AG08396 (cell line): ENCODE results near the gene CYP4V2.
A peak's percentile ranks its signal among the peaks of the same experiment; 100 is the strongest.
"Not testable (repeated sequence)": the region's sequence is repeated elsewhere in the genome, so short reads cannot be mapped to it uniquely, and the experiment has no call there.

ENCODE experiments used
- DNase-seq: peaks from one replicate; pipeline ENCODE4 v3.0.0; 2012; ENCODE audit warnings: low spot score, mixed read lengths

Gene CYP4V2

GRCh38 chr4:186234367-186234766, 43.0 kb downstream of the CYP4V2 start:
- no peak for DNase-seq

GRCh38 chr4:186236126-186236525, 44.8 kb downstream of the CYP4V2 start:
- no peak for DNase-seq

GRCh38 chr4:186240452-186240847, 49.1 kb downstream of the CYP4V2 start:
- DNase-seq: no peak

- DNase-seq: no peak
These were observed 49.6 kb downstream of the CYP4V2 start for GRCh38 chr4:186240848-186241491.

- no peak for DNase-seq
These were observed 50.2 kb downstream of the CYP4V2 start for GRCh38 chr4:186241616-186242015.

- not testable (repeated sequence) for DNase-seq
These were observed 50.7 kb downstream of the CYP4V2 start for GRCh38 chr4:186242031-186242430.

GRCh38 chr4:186243331-186243730, 52.0 kb downstream of the CYP4V2 start:
- no peak for DNase-seq

GRCh38 chr4:186244835-186245234, 53.5 kb downstream of the CYP4V2 start:
- no peak for DNase-seq

- not testable (repeated sequence) for DNase-seq
These were observed 55.8 kb downstream of the CYP4V2 start for GRCh38 chr4:186247062-186247752.

- no peak for DNase-seq
These were observed 57.3 kb downstream of the CYP4V2 start for GRCh38 chr4:186248643-186249042.

- DNase-seq: peak; percentile 64
These were observed 58.7 kb downstream of the CYP4V2 start for GRCh38 chr4:186249785-186250754.

- no peak for DNase-seq
These were observed 59.4 kb downstream of the CYP4V2 start for GRCh38 chr4:186250760-186251159.

GRCh38 chr4:186255122-186255521, 63.8 kb downstream of the CYP4V2 start:
- no peak for DNase-seq

- no peak for DNase-seq
These were observed 66.9 kb downstream of the CYP4V2 start for GRCh38 chr4:186258216-186258811.

GRCh38 chr4:186260117-186260503, 68.7 kb downstream of the CYP4V2 start:
- no peak for DNase-seq
